Measurements from ENCODE around the gene NDRG2.
"Not testable (repeated sequence)": the region's sequence is repeated elsewhere in the genome, so short reads cannot be mapped to it uniquely, and the experiment has no call there.

Gene NDRG2

GRCh38 chr14:21055432-21056117 is 30.7 kb upstream of the NDRG2 start:
- no peak for DNase-seq

- DNase-seq = no peak
Measured at GRCh38 chr14:21054768-21055145, 29.9 kb upstream of the NDRG2 start.

DNA sequence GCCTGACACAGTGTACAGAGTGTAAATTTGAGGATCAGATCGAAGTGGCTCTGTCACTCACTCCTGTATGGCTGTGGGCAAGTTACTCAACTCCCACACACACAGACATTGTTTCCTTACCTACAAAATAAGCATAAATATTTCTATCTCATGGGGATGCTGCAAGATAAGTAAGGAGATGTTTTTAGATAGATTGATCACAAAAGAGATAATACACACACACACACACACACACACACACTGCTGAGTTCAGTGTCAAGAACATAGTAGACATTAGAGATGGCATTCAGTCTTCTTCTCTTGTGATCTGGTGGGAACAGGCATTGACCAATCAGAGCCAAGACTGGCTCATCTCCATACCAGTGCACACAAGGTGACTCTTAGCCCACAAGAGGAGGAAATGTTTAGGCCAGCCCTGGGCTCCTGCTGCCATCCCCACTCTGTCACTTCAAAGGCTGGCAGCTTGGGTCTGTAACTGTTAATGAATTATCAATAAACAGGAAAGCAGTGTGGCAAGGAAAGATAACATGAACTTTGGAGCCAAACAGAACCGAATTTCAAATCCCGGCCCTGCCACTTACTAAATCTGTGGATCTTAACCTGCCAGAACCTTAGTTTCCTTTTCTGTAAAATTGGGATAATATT is 29.4 kb upstream of the NDRG2 start:
- no peak for DNase-seq

- no peak for DNase-seq
Measured at GRCh38 chr14:21053184-21054122, 28.6 kb upstream of the NDRG2 start.

DNA sequence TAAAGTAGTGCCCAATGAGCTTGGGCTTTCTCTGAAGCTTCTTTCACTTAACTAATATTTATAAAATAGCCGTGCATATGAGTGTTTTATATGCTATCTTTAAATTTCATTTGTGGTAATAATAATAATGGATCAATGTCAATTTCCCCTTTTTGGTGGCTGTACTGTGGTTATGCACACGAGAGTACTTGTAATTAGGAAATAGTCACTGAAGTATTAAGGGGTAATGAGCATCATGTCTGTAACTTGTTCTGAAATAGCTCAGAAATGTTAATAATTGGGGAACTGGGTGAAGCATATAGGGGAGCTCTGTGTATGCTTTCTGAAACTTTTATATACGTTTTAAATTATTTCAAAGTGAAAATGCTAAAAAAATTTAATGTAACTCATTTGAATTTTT is 25.7 kb upstream of the NDRG2 start:
- DNase-seq = no peak

- no peak for DNase-seq
Measured at GRCh38 chr14:21049271-21049673, 24.4 kb upstream of the NDRG2 start.

DNA sequence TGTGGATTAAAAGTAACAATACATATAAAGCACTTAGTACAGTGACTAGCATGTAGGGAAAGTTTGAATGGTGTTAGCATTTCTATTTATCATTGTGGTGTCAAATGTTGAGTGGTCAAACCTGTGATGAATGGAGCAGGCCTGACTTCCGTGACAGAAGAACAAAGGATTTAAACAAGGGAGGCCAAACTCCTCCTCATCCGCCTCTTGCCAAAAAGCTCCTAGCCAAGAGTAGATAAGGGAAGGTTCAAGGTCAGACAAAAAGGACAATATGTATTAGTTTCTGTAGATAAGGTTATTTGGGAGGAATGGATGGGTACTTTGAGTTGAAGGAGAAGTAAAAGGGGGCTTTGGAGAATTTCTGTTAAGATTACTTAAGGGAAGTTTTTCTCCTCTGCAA is 23.8 kb upstream of the NDRG2 start:
- DNase-seq = no peak

DNA sequence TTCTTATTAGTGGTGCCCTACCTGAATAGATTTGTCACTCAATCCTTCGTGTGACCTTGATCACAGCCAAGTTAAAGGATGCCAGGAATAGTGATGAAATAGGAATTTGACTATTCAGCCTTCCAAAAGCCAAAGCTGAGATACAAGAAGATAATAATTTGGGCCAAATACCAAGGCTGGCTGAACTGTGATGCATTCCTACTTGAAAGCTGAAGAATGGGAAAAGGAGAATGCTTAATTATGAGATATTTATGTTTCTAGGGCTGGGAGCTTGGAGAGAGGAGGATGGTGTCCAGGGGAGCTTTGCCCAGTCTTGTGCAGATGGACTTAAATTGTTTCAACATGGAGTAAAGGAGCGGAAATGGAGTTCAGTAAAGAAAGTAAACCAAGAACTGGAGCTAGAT is 22.5 kb upstream of the NDRG2 start:
- DNase-seq = no peak

GRCh38 chr14:21043974-21044618 is 19.2 kb upstream of the NDRG2 start:
- DNase-seq = no peak

GRCh38 chr14:21043387-21043973 is 18.6 kb upstream of the NDRG2 start:
- DNase-seq = no peak

DNA sequence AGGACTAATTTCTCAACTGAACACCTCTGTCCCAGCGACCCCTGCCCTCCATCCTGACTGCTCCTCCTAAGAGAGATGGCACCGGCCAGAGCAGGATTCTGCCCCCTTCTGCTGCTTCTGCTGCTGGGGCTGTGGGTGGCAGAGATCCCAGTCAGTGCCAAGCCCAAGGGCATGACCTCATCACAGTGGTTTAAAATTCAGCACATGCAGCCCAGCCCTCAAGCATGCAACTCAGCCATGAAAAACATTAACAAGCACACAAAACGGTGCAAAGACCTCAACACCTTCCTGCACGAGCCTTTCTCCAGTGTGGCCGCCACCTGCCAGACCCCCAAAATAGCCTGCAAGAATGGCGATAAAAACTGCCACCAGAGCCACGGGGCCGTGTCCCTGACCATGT is 18.1 kb upstream of the NDRG2 start:
- no peak for DNase-seq

DNA sequence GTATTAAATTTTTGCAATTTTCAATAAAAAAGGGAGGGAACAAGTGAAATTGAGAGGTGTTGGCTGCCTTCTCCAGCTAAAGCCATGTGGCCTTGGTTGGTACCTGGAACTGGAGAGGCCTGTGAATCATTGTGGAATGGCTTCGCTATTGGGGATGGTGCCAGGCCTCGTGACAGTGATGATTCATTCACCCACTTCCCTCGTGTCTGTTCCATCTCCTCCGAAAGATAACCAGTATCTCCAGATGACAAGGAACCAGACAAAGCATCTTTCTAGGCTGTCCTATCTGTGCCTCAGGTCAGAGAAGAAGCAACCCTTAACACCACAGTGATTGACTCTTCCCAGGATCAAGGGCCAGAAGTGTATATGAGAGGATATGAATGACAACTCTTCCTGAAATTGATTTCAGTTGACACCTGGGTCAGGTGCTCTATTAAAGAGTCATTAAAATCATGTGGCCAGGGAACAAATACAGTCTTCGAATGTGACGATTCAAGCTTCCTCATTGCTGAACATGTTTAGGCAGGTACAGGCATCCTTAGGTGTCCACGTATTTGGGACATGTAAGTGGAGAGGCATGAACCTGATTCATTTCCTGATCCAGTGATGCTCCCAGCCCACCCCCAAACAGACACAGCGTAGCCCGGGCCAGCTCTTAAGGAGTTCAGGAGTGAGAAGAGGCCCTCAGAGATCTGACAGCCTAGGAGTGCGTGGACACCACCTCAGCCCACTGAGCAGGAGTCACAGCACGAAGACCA is 17.0 kb upstream of the NDRG2 start, which contains the start of gene RNASE7:
RNASE7 (plus strand) TSS at position 687 of the 758 bp plus-strand sequence. CDS start 631 bp downstream, outside the sequence.
- no peak for DNase-seq

DNA sequence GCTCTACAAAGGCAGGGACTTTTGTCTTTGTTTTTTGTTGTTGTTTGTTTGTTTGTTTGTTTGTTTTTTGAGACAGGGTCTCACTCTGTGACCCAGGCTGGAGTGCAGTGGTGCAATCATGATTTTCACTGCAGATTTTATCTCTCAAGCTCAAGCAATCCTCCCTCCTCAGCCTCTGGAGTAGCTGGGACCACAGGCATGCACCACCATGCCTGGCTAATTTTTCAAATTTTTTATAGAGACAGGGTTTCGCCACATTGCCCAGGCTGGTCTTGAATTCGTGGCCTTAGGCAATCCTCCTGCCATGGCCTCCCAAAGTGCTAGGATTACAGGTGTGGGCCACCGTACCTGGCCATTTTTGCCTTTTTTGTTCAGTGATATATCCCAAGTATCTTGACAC is 16.1 kb upstream of the NDRG2 start:
- DNase-seq = not testable (repeated sequence)

GRCh38 chr14:21040370-21040925 is 15.6 kb upstream of the NDRG2 start:
- no peak for DNase-seq

DNA sequence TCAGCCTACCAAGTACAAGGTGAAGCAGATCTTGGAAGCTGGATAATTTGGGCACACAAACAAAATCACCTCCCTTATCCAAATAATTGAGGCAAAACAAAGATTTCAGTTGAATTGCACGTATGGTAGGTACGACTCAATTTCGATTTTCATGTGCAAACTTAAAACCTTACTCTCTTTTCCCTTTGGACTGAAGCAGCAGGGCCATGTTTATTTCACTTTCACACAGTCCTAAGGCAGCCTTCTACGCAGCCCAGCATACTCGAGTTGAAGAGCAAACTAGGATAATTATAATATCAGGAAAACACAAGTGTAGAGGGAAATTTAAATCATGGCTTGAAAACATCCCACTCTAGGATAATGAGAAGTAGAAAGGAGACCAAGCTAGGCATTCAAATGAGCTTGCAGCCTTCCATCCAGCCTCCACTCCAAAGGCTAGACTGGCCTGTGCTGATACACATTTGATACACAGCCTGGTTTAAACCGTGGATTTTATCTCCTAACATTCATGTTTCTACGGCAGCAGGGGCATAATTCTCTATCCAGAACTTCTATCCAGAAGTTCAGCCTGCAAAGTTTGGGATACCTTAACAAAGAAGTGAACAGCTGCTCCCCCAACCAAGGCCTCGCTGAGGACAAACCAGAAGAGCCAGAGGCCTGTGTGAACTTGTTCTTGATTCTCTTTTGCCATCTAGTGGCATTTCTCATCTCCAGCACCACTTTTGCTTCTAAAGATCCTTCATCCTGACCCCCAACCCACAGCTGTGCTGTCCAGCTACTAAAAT is 14.9 kb upstream of the NDRG2 start:
- peak; percentile 27 for DNase-seq

GRCh38 chr14:21038441-21039422 is 13.9 kb upstream of the NDRG2 start:
- no peak for DNase-seq

GRCh38 chr14:21037156-21037555 is 12.3 kb upstream of the NDRG2 start:
- DNase-seq = no peak

GRCh38 chr14:21036751-21037150 is 11.9 kb upstream of the NDRG2 start:
- no peak for DNase-seq

DNA sequence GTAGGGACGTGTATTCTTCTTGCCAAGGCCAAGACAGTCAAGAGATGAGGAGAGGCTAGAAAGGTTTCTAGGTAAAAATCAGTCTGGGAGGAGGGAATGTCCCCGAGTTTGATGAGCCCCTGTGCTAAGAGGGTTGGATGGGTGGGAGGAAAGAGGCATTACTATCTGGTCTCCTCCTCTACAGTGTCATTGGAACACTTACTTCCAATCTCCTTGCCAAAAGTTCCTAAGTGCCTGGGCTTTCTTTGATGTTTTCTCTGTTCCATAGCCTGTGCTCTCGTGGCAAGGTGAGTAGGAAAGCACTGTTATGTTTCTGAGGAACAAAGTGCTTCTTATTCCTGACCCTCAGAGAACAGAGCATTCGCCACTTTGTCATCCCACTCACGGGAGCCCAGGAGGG is 9.8 kb upstream of the NDRG2 start, which contains the start of gene RNASE13:
RNASE13 (minus strand) TSS at position 101 of the 400 bp plus-strand sequence. CDS start 519 bp downstream, outside the sequence.
- no peak for DNase-seq

Measured in NCI-H345 (cell line).